Adrenal gland (tissue), 12 donors: ENCODE results near the gene SETD6. TPM values are rescaled to one million over a fixed set of nuclear protein-coding genes. Genes with fewer than 3 reads are reported as not detected.

ENCODE experiments used
- DNase-seq, 7 donors: peaks; one replicate each; pipeline ENCODE4 v3.0.0-alpha.2; 2019 to 2020
- H3K27ac ChIP-seq, 5 donors: fragments of 200-600 bp; sonication (generic) in 4 of 5; 1 replicate in 3 of 5; 2 replicates in 2 of 5; pipeline versions ENCODE4 v1.5.1 to v1.8.0; 2016 to 2020; ENCODE audit warnings: mild to moderate bottlenecking in 1 of 5
- H3K27me3 ChIP-seq: fragments of 200-600 bp; 2 replicates; pipeline ENCODE4 v1.8.0; 2021
- H3K36me3 ChIP-seq, 2 donors: fragments of 200-600 bp; replicated peaks in 1 of 2; 1 replicate in 1 of 2; 2 replicates in 1 of 2; pipeline versions ENCODE4 v1.5.1 to v1.8.0; 2018 to 2022
- H3K4me1 ChIP-seq, 2 donors: fragments of 200-600 bp; replicated peaks in 1 of 2; 1 replicate in 1 of 2; 2 replicates in 1 of 2; pipeline versions ENCODE4 v1.5.1 to v1.8.0; 2018 to 2021
- H3K4me3 ChIP-seq, 4 donors: fragments of 200-600 bp; sonication (generic) in 3 of 4; one replicate each; pipeline ENCODE4 v1.5.1; 2016 to 2018
- H3K9me3 ChIP-seq, 3 donors: fragments of 200-600 bp; sonication (generic) in 1 of 3; replicated peaks in 1 of 3; 1 replicate in 2 of 3; 2 replicates in 1 of 3; pipeline versions ENCODE4 v1.5.1 to v1.8.0; 2016 to 2021
- CTCF ChIP-seq, 6 experiments: fragments of 450-650 bp in 4 of 6; fragments of 200-600 bp in 2 of 6; sonication (generic) in 1 of 6; IDR thresholded peaks; 1 replicate in 5 of 6; 2 replicates in 1 of 6; pipeline versions ENCODE4 v1.5.1 to v1.8.0; 2016 to 2021; ENCODE audit warnings: antibody characterized with exemption in 6 of 6, mild to moderate bottlenecking in 2 of 6, moderate library complexity in 1 of 6
- POLR2A ChIP-seq, 2 donors: fragments of 450-650 bp; IDR thresholded peaks; one replicate each; pipeline ENCODE4 v1.6.1; 2017; ENCODE audit warnings: antibody characterized with exemption in 2 of 2, mild to moderate bottlenecking in 2 of 2, moderate library complexity in 1 of 2
- WGBS, 4 donors: extraction: QIAGEN DNeasy Blood & Tissue Kit in 2 of 4; methylation state at CpG; one replicate each; pipeline versions ENCODE4 v1.1.5 to v1.1.7; 2013 to 2017; 5-methylcytosine and 5-hydroxymethylcytosine counted together
- intact Hi-C, 2 donors: fragments of 100-400 bp; cut with DNase I; formaldehyde crosslinking; loops; one replicate each; pipeline versions ENCODE4 v1.14.1 to v1.15.0; 2022 to 2023
- polyA plus RNA-seq, 3 donors: library from polyadenylated mRNA; stranded (reverse); fragments of 200-250 nt in 2 of 3; fragments of 350-450 nt in 1 of 3; fragmentation: Illumina TruSeq in 1 of 3; extraction: RNeasy Lipid Tissue Mini Kit (QIAGEN cat#74804) in 1 of 3; gene quantifications; one replicate each; pipeline ENCODE4 v1.2.3, GENCODE V29; 2013 to 2014
- total RNA-seq, 9 donors: library from RNA; depleted of rRNA in 4 of 9; stranded (reverse); fragments of >200 nt in 4 of 9; fragments of 120-200 nt in 1 of 9; fragmentation: NEBNext Ultra II Directional in 1 of 9; extraction: Animal tissue kit (Norgen Biotek cat#: 25700) in 1 of 9; gene quantifications; one replicate each; pipeline versions ENCODE4 v1.1.0 to v1.2.4, GENCODE V29; 2013 to 2023
- donor health status: healthy with polysubstance abuse.
- donor health status: Bipolar disorder and iron deficiency.
- donor health status: DM: yes; HTN: yes; CAD: no.
- donor health status: DM: no; HTN: no; CAD: no.
- donor health status: DM: no; HTN: no; CAD: no.
- donor health status: DM: yes; HTN: yes; CAD: no.

Gene SETD6
- total and polyA plus RNA-seq, 12 donors, result 14.4 to 53.8 (median 25.8) TPM

- intact Hi-C loops, result no loop called here
These were observed 21.4 kb upstream of the SETD6 start for GRCh38 chr16:58493756-58494431.

GRCh38 chr16:58494981-58495520, 20.3 kb upstream of the SETD6 start:
- TF ChIP-seq POLR2A (IDR thresholded peaks at IDR 0.05) (no peak), CTCF (IDR thresholded peaks at IDR 0.05) (peak in 5 of 6 experiments; percentile 38 to 65 (median 54))
- Histone ChIP-seq H3K36me3 (no peaks in the 10 kb centered on the region), H3K4me3 (no peak overlapping the region), H3K9me3 (no peaks in the 10 kb centered on the region), H3K4me1 (peaks cover 25 to 33% of the 10 kb centered on the region in 2 donors), H3K27me3 (no peaks in the 10 kb centered on the region), H3K27ac (peak overlapping the region in 3 of 5 donors; percentile 54 to 81 (median 80))
- peak; percentile 85 to 98 (median 92) for DNase-seq
- 0 to 7% (median 5%) methylated on average over 6 to 8 of the region's 8 CpGs for WGBS, 4 donors
- intact Hi-C loops, result no loop called here

More at GRCh38 chr16:58493756-58494431, 21.4 kb upstream of the SETD6 start:
- Histone ChIP-seq H3K27ac (peak overlapping the region in 2 of 5 donors; percentile 49 to 81), H3K27me3 (no peaks in the 10 kb centered on the region), H3K4me3 (no peak overlapping the region), H3K9me3 (no peaks in the 10 kb centered on the region), H3K36me3 (no peaks in the 10 kb centered on the region), H3K4me1 (peaks cover 29 to 33% of the 10 kb centered on the region in 2 donors)
- TF ChIP-seq POLR2A (IDR thresholded peaks at IDR 0.05) (no peak), CTCF (IDR thresholded peaks at IDR 0.05) (no peak)
- DNase-seq, result no peak
- WGBS, 4 donors, result 74 to 82% (median 79%) methylated on average over 10 to 20 of the region's 20 CpGs

GRCh38 chr16:58495521-58496331, 19.6 kb upstream of the SETD6 start:
- Histone ChIP-seq H3K27ac (peak overlapping the region in 3 of 5 donors; percentile 54 to 81 (median 80)), H3K4me3 (no peak overlapping the region), H3K4me1 (peaks cover 25 to 39% of the 10 kb centered on the region in 2 donors), H3K27me3 (no peaks in the 10 kb centered on the region), H3K36me3 (no peaks in the 10 kb centered on the region), H3K9me3 (no peaks in the 10 kb centered on the region)
- peak in 3 of 7 donors; percentile 50 to 72 (median 51) for DNase-seq
- 55 to 61% (median 59%) methylated on average over 11 to 24 of the region's 24 CpGs for WGBS, 4 donors
- TF ChIP-seq CTCF (IDR thresholded peaks at IDR 0.05), result no peak
- no peak for TF ChIP-seq POLR2A (IDR thresholded peaks at IDR 0.05)
- intact Hi-C loops, result no loop called here

GRCh38 chr16:58497468-58497867, 17.8 kb upstream of the SETD6 start:
- peaks cover 25 to 43% of the 10 kb centered on the region in 2 donors for H3K4me1 ChIP-seq
- H3K27me3 ChIP-seq, result no peaks in the 10 kb centered on the region
- no peak overlapping the region for H3K4me3 ChIP-seq
- H3K9me3 ChIP-seq, result no peaks in the 10 kb centered on the region
- peak overlapping the region in 3 of 5 donors; percentile 6 to 57 (median 29) for H3K27ac ChIP-seq
- peak in 2 of 7 donors; percentile 40 to 54 for DNase-seq
- 57 to 76% (median 65%) methylated on average over 2 of the region's 2 CpGs for WGBS, 4 donors
- intact Hi-C loops, result no loop called here
- no peaks in the 10 kb centered on the region for H3K36me3 ChIP-seq
- TF ChIP-seq CTCF (IDR thresholded peaks at IDR 0.05) (no peak), POLR2A (IDR thresholded peaks at IDR 0.05) (no peak)
